GM13977 (cell line): ENCODE data around the gene TMEM82.

Experiments
- DNase-seq: peaks from one replicate; pipeline ENCODE4 v3.0.0; 2012; ENCODE audit warnings: low spot score
- in situ Hi-C: fragments of 300-500 bp; cut with MboI; formaldehyde crosslinking; loops from one replicate; pipeline ENCODE4 v1.12.0; 2022; ENCODE audit warnings: low sequenced_read_pairs, low pct_unique_long_range_greater_than_20kb, mixed read lengths, inconsistent platforms; ENCODE audit not compliant: unreplicated experiment
- TF ChIP-seq, protein P1 (sequence below): IDR thresholded peaks from 2 replicates; pipeline ENCODE4 v1.5.1; 2012; ENCODE audit warnings: mild to moderate bottlenecking, control low read depth; ENCODE audit not compliant: insufficient read depth; ENCODE audit errors: extremely low read depth, missing control alignments

Gene TMEM82

DNA sequence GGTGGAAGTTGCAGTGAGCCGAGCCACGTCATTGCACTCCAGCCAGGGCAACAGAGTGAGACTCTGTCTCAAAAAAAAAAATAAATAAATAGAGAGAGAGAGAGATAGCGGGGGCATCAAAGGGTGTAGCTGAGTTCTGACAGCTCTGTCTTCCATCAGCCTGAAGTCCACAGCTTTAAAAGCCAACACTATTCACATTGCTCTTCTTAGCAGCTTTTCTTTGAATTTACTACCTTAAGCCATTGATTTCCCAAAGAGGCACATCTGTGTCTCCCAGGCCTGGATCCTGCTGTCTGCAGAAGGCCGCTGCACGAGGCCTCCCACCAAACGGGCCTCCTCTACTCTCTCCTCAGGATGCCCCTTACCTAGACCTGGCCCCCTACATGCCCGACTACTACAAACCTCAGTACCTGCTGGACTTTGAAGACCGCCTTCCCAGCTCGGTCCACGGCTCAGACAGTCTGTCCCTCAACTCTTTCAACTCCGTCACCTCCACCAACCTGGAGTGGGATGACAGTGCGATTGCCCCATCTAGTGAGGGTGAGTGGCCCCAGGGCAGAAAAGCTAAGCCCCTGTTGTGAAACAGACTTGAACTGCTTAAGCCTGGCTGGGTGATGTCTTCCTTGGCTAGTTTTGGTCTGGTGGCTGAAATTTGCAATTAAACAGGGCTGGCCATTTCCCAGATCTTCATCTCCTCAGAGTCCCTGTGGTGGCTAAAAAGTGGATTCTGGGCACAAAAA lies 22.7 kb upstream of the TMEM82 start:
- no peak for DNase-seq
- TF ChIP-seq, protein P1, sequence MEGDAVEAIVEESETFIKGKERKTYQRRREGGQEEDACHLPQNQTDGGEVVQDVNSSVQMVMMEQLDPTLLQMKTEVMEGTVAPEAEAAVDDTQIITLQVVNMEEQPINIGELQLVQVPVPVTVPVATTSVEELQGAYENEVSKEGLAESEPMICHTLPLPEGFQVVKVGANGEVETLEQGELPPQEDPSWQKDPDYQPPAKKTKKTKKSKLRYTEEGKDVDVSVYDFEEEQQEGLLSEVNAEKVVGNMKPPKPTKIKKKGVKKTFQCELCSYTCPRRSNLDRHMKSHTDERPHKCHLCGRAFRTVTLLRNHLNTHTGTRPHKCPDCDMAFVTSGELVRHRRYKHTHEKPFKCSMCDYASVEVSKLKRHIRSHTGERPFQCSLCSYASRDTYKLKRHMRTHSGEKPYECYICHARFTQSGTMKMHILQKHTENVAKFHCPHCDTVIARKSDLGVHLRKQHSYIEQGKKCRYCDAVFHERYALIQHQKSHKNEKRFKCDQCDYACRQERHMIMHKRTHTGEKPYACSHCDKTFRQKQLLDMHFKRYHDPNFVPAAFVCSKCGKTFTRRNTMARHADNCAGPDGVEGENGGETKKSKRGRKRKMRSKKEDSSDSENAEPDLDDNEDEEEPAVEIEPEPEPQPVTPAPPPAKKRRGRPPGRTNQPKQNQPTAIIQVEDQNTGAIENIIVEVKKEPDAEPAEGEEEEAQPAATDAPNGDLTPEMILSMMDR: peak; percentile 13
- in situ Hi-C loops: loop anchor here (10.0 kb wide), 1 partner anchor 125 kb away; no protein-coding TSS in a partner anchor

DNA sequence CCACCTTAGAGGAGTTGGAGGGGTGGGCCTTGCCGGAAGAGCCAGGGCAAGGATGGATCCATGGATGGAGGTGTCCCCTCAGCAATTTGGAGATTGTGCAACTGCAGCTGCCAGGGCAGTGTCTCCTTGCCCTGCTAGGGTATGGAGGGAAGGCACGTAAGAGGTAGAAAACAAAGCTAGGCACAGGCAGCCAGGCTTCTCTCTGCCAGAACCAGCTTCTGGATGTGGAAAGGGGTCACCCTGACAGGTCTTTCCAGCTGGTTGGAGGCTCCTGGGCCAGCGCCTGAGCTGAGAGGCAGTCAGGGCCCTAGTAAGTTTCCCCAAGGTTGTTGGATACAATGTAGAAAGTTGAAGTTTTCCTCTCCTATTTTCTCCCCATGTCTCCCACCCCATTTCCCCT lies 21.4 kb upstream of the TMEM82 start:
- in situ Hi-C loops: no loop called here
- no peak for DNase-seq
- TF ChIP-seq, protein P1: no peak

DNA sequence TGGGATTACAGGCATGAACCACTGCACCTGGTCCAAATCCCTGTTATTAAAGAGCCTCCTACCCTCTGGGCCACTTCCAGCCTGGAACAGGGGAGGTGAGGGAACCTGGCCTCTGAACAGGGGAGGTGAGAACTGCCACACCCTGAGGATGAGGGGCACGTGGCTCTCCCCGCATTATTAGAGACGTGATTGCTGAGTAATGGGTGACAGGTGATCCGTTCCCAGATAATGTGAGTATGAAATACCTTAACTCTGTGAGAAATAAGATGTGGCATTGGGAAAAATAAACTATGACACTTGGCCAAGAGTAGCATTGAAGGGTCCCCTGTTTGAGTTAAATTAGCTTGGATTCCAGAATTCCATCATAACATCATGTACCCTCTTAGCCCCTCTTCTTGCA lies 19.9 kb upstream of the TMEM82 start:
- no peak for DNase-seq
- in situ Hi-C loops: no loop called here
- TF ChIP-seq, protein P1: no peak

DNA sequence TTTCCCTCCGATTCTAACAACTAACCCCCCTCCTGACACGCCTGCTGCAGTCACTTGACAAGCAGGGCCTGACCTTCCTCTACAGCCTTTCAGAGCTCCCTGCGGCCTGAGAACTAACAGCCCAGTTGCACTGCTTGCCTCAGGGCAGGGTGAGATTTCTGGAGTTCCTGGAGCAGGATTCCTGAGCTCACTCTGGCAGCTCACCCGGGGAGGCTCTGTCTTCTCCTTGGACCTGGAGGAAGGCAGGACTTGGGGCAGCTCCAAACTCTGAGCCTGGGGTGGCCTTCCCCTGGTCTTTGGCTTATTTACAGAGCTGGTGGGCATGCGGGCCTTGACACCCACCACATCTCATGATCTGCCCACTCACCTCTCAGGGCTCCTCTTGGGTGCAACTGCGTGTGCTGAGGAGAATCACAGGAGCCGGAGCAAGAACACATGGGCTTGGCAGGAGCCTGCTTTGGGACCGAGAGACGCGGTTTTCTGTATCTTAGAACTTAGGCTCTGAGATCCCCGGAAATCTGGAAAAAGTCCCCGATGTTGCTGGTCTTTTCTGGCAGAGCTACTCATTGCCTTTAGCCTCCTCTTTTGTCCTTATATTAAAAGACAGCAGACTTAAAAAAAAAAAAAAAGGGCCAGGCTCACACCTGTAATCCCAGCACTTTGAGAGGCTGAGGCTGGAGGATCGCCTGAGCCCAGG lies 19.3 kb upstream of the TMEM82 start:
- no peak for DNase-seq
- in situ Hi-C loops: no loop called here
- TF ChIP-seq, protein P1: no peak

DNA sequence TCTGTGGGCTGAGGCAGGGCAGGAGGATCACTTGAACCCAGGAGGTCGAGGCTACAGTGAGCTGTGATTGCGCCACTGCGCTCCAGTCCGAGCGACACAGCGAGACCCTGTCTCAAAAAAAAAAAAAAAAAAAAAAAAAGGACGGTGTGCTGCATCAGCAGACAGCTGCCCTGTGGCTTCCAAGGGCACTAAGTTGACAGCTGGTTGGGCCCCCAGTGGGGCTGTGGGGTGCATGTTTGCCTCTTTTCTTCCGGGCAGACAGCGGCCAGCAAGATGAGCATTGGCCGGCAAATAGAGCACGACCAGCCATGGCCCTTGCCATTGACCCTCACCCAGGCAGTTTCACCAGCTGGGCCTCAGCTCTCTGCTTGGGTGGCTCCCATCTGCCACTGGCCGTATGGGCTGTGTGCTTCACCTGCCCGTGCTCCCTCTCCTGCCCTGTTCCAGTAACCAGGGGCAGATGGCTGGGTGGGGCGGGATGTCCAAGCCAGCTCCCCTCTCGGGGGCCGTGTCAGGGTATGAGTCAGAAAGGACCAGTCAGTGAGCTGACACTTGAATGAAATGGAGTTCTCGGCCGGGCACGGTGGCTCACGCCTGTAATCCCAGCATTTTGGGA lies 18.6 kb upstream of the TMEM82 start:
- DNase-seq: no peak
- in situ Hi-C loops: no loop called here
- TF ChIP-seq, protein P1: no peak

DNA sequence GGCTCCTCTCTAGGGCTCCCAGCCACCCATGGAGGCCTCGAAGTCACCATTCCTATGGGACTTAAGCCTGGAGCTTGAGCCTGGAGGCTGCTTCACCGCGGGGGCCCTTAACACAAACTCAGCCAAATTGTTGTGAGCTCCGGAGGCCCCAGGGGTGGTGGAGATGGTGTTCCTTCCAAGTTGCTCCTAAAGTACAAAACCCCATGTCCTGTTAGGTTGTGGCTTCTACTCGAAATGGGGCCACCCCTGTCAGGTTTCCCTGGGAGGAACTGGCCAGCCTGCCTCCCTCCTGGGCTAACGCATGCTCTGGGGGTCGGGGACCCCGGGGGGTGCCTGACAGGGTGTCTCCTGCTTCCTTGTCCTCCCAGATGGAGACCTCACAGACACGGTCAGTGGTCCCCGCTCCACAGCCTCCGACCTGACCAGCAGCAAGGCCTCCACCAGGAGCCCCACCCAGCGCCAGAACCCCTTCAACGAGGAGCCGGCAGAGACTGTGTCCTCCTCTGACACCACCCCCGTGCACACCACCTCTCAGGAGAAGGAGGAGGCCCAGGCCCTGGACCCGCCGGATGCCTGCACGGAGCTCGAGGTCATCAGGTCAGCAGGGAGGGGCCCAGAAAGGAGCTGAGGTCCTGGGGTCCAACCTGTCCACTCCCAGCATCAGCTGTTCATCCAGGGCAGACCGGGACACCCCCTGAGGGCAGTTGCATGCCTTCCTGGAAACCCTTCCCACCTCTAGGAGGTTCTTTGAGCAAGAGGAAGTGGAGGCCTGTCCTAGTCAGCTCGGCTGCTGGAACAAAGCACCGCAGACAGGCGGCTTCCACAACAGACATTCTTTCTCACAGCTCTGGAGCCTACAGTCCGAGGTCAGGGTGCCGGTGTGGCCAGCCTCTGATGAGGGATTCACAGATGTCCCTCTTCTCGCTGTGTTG lies 17.1 kb upstream of the TMEM82 start:
- TF ChIP-seq, protein P1: no peak
- in situ Hi-C loops: no loop called here
- DNase-seq: no peak
